Stimulated activated CD8-positive, alpha-beta memory T cell treated with anti-CD3 and anti-CD28 coated beads, Interleukin-12 subunit alpha, Interleukin-12 subunit beta, amount 100 ng/mL, for 24 hours (primary cell): ENCODE measurements around the gene PRM1.

ENCODE experiments used
- DNase-seq: peaks from one replicate; pipeline ENCODE4 v3.0.0-alpha.2; 2020; ENCODE audit errors: extremely low read depth

Gene PRM1

DNA sequence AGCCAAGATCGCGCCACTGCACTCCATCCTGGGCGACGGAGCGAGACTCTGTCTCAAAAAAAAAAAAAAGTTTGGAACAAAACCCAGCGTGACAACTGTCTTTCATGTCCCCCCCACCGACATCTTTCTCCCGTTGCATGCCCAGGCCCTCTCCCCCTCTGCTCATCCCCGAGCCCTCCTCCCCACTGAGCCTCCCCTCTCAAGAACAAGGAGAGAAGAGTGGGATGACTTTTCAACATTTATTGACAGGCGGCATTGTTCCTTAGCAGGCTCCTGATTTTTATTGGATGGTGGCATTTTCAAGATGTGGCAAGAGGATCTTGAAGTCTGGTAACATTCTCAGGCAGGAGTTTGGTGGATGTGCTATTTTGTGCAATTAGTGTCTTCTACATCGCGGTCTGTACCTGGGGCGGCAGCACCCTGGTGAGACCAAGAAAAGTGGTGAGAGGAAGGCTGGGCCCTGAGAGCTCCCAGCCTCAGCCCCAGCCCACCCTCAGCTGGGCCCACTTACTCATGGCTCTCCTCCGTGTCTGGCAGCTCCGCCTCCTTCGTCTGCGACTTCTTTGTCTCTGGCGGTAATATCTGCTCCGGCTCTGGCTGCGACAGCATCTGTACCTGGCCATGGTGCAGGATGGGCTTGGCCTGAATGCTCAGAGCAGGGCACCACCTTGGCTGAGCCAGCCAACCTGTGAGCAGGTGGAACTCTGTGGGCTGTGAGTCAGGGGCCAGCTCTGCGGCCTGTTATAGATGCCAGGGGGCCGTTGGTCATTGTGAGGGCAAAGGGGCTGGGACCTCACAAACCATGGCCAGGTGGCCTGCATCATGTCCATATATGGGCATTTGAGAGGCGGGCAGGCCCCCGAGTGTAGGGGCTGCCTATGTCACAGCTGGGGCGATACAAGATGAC is at the start of gene PRM1:
Gene PRM1 (minus strand): TSS at position 715 of the 907 bp plus-strand sequence. CDS start 92 bp downstream, at position 623.
- DNase-seq = no peak

DNA sequence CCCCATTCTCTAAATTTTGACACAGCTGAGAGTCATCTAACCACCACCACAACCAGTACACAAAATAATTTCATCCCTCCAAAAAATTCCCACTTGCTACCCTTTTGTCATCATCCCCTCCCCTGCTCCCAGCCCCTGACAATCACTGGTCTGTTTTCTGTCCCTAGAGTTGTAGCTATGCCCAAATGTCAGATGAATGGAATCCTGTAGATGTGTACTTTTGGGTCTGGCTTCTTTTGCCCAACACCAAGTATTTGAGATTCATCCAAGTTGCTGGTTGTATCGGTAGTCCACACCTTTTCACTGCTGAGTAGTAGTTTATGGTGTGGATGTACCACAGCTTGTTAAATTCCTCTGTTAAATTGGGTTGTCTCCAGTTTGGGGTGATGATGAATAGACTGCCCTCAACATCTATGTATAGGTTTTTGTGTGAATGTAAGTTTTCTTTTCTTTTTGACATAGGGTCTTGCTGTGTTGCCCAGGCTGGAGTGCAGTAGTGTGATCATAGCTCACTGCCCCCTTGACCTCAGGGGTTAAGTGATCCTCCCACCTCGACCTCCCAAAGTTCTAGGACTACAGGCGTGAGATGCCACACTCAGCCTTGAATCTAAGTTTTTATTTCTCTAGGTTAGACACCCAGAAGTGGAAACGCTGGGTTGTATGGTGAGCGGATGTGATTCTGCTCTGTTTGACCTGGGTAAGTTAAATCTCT is 49.6 kb upstream of the PRM1 start:
- no peak for DNase-seq

GRCh38 chr16:11329891-11330290 is 48.8 kb upstream of the PRM1 start:
- no peak for DNase-seq

DNA sequence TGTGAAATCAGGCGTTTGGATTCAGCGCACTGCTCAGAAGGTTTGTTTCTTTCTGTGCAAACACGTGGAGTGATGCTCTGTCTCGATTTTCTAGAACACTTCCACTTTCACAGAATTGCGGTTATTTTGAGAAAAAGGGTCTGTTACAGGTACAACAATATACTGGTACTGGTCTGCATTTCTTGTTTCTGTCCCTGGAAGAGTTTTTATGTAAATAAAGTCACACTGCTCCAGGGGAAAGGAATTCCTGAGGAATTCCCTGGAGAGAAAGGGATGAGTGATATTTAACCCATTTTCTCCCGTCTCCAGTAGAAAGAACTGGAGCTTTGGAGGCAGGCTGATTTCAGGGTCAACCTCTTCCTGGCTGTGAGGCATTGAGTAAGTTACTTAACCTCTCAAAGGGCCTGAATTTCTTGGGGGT is 48.0 kb upstream of the PRM1 start:
- no peak for DNase-seq

GRCh38 chr16:11328172-11329070 is 47.3 kb upstream of the PRM1 start:
- DNase-seq = no peak

DNA sequence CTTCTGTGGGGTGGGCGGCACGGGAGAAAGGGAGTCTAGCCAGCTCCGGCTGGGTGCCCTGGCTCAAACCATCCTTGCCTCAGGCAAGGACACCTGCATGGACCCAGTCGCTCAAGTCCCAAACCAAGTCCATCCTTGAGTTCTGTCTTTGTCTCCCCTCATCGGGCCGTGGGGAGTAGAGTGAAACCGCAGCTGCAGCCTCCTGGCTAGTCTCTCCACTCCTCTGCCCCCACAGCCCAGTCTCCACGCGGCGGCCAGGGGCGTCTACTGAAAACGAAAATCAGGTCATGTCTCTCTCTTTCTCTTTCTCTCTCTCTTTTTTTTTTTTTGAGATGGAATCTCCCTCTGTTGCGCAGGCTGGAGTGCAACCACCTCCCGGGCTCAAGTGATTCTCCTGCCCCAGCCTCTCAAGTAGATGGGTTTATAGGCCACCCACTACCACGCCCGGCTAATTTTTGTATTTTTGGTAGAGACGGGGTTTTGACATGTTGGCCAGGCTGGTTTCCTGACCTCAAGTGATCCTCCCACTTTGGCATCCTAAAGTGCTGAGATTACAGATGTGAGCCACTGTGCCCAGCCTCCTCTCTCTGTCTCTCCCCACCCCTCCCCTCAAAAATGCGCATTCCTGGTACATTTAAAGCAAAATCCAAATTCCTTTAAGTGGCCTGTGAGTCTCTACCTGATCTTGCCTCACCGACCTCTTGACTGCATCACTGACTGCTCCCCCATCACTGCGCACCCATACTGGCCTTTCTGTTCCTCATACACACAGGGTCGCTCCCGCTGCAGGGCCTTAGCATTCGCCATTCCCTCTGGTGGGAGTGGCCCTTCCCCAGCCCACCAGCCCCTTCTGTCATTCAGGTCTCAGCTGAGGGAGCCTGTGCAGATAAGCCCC is 46.4 kb upstream of the PRM1 start:
- DNase-seq = no peak

DNA sequence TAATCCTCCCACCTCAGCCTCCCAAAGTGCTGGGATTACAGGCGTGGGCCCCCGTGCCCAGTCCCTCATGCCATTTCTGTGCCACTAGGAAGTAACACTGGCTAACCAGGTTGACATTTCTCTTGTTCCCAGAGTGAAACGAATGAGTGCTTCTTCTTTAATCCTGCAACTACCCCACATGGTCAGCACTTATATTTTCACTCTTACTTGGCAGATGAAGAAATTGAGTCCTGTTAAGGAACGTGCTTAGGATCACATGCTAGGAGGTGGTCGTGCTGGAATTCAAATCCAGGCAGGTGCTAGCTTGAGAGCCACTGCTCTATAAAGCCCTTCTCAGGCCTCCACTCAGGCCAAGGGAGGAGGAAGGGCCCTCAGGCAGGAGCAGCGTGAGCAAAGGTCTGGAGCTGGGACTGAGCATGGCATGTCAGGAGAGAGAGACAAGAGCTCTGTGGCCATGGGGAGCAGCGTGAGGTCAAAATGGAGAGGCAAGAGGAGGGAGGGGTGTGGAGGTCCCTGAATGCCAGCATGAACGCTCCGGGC is 45.7 kb upstream of the PRM1 start:
- DNase-seq = no peak

- no peak for DNase-seq
Observed at GRCh38 chr16:11326084-11326736, 45.1 kb upstream of the PRM1 start.

- no peak for DNase-seq
Observed at GRCh38 chr16:11325404-11326083, 44.4 kb upstream of the PRM1 start.

GRCh38 chr16:11323551-11324336 is 42.6 kb upstream of the PRM1 start:
- DNase-seq = no peak

- no peak for DNase-seq
Observed at GRCh38 chr16:11322823-11323222, 41.7 kb upstream of the PRM1 start.

DNA sequence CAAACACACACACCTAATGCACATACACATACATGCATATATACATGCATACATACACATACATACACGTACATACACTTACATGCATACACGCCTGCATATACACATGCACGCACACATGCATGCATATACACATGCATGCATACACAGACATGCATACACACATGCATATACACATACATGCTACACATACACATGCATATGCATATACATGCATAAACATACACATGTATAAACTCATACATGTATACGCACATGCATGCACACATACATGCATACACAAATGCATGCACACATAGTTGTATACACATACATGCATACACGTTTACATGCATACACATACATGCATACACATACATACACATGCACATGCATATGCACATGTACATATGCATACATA is 40.5 kb upstream of the PRM1 start:
- no peak for DNase-seq

DNA sequence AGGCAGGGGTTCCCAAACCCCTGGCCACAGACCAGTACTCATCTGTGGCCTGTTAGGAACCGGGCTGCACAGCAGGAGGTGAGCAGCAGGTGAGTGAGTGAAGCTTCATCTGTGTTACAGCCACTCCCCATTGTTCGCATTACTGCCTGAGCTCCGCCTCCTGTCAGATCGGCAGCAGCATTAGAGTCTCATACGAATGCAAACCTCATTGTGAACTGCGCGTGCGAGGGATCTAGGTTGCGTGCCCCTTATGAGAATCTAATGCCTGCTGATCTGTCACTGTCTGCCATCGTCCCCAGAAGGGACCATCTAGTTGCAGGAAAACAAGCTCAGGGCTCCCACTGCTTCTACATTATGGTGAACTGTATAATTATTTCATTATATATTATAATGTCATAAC is 39.0 kb upstream of the PRM1 start:
- no peak for DNase-seq

- no peak for DNase-seq
Observed at GRCh38 chr16:11319529-11320146, 38.5 kb upstream of the PRM1 start.

DNA sequence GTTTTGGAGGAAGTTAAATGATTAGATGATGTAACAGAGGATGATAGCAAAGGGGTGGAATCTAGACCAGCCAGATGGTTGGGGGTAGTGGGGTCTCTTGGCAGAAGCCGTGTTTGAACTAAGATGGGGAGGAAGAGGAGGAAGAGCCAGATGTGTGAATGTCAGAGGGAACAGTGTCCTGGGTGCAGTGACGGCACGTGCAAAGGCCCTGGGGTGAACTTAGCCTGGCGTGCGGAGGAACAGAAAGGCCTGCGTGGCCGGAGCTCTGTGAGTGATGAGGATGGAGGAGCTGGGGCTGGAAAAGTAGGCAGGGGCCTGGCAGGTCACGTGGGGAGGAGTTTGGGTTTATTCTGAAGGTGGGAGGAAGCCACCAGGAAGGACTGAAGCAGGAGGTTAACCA is 37.7 kb upstream of the PRM1 start:
- no peak for DNase-seq

GRCh38 chr16:11316331-11317015 is 35.3 kb upstream of the PRM1 start:
- DNase-seq = no peak

- DNase-seq = no peak
Observed at GRCh38 chr16:11315510-11315909, 34.4 kb upstream of the PRM1 start.
